GM18511 (cell line): Measurements from ENCODE around the gene CCDC201.
"Not testable (repeated sequence)": the region's sequence is repeated elsewhere in the genome, so short reads cannot be mapped to it uniquely, and the experiment has no call there.

ENCODE experiments used
- ATAC-seq: cut with Tn5 transposase; IDR thresholded peaks from one replicate; pipeline ENCODE4 v1.9.1; 2021; ENCODE audit warnings: mild to moderate bottlenecking, moderate library complexity; ENCODE audit not compliant: unreplicated experiment

The CCDC201 gene

DNA sequence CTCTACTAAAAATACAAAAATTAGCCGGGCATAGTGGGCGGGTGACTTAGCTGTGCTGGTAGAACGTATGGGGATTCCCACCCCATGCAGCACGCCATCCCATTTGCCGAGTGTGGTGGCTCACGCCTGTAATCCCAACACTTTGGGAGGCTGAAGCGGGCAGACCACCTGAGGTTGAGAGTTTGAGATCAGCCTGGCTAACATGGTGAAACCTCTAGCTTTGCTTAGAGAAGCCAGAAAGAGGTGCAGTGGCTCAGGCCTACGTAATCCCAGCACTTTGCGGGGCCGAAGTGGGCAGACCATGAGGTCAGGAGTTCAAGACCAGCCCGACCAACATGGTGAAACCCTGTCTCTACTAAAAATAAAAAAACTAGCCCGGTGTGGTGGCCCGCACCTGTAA is 45.2 kb downstream of the CCDC201 start:
- not testable (repeated sequence) for ATAC-seq

DNA sequence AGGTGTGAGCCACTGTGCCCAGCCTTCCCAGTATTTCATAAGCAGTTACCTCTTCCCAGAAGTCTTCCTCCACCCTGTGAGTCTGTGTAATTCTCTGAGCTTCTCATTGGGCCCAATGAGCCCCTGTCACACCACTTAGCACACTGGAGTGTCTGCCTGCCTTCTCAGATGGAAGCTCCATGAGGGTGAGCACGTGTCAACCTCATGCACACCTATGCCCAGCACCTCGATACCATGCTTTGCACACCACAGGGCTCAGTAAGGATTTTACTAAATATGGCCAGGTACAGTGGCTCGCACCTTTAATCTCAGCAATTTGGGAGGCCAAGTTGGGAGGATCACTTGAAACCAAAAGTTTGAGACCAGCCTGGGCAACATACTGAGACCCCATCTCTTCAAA is 46.3 kb downstream of the CCDC201 start:
- not testable (repeated sequence) for ATAC-seq

DNA sequence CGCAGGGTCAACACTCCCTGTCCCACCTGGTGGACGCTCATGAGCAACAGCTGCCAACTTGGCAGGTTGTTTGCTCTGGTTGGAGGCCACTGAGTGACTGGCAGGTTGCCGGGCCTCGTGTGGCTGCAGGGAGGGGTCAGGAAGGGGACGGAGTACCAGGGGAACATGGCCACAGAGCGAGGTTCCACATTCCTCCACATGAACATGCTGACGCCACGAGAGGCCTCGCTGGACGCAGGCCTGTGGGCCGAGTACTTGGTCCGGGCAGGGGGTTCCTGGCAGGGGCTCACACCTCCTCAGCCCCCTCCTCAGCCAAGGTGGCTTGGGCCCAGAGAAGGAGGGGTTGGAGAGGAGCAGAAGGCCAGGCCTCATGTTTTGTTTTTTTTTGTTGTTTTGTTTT is 54.1 kb downstream of the CCDC201 start:
- ATAC-seq = not testable (repeated sequence)

DNA sequence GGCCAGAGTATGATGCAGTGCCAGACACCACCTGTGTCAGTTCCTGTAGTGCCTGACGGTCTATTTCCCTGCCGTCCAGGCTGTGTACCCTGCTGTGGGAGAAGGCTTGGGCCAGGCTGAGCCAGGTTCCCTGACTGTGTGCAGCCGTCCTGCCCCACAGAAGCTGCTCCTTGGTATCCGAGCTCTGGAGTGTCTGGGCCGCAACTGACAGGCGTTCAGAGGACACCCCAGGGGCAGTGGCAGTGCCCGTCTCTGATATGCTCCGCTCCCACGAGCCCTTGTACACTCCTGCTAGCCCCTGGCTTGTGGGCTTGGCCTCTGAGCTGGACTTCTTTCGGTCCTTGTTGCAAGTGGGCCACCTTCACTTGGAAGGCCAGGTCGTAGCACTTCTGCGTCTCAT is 55.0 kb downstream of the CCDC201 start:
- ATAC-seq = not testable (repeated sequence)

DNA sequence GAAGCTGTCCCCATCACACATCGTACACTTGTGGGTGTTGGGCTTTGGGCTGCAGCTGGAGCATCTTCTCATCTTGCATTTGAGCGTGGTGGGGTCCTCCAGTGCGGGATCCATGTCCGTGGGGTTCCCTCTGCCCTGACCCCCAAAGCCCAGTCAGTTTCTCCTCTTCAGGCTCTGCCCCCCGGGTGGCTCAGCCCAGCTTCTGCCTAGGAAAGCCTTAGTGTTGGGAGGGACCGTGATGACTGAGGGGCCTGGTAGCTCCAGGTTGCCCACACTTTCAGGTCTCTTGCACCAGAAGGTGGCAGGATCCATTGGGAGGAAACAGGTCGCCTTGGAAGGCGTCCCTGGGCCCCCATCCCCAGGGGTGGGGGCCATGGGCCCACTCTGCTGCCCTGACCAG is 55.9 kb downstream of the CCDC201 start:
- ATAC-seq = not testable (repeated sequence)

DNA sequence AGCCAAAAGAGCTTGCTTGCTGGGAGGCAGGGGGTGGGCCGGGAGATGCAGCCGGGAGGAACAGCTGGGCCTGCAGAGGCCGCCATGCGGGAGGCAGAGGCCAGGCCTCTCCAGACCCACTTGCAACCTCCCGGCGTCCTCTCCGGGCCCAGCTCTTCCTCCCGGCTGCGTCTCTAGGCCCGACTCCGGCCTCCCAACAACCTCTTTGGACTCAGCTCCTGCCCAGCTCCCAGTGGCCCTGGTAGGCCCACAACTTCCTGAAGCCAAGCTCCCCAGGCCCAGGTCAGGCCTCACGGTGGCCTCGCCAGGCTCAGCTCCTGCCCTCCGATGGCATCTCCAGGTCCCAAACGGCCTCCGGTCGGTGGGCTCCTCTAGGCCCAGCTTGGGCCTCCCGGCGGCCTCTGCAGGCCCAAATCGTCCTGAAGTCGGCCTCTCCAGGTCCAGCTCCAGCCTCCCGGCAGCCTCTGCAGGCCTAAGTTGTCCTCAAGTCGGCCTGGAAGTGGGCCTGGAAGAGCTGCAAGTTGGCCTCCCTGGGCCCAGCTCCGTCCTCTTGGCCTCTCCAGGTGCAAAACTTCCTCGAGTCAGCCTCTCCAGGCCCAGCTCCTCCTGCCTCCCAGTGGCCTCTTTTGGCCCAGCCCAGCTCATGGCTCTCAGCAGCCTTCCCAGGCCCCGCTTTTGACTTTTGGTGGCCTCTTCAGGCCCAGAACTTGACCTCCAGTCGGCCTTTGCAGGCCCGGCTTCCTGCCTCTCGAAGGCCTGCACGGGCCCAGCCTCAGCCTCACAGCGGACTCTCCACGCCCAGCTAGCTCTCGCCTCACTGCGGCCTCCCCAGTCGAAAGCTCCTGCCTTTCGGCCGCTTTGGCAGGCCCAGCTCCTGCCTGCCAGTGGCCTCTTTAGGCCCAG is 58.4 kb downstream of the CCDC201 start:
- not testable (repeated sequence) for ATAC-seq

DNA sequence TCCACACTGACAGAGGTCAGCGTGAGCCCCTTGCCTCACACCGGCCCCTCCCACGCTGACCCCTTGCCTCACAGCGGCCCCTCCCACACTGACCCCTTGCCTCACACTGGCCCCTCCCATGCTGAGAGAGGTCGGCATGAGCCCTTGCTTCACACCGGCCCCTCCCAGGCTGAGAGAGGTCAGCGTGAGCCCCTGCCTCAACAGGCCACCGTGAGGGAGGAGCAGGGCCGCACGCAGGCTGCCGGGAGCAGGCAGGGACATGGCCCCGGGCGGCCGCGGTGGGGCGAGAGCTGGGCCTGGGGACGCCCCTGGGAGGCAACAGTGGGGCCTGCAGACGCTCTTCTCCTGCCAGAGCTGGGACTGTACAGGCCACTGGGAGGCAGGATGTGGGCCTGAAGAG is 59.1 kb downstream of the CCDC201 start:
- ATAC-seq = not testable (repeated sequence)

DNA sequence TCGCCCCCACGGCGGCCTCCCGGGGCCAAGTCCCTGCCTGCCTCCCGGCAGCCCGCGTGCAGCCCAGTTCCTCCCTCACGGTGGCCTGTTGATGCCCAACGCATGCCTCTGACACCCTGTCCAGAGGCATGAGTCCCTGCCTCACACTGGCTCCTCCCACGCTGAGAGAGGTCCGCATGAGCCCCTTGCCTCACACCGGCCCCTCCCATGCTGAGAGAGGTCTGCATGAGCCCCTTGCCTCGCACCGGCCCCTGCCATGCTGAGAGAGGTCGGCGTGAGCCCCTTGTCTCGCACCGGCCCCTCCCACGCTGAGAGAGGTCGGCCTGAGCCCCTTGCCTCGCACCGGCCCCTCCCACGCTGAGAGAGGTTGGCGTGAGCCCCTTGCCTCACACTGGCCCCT is 59.9 kb downstream of the CCDC201 start:
- no peak for ATAC-seq

DNA sequence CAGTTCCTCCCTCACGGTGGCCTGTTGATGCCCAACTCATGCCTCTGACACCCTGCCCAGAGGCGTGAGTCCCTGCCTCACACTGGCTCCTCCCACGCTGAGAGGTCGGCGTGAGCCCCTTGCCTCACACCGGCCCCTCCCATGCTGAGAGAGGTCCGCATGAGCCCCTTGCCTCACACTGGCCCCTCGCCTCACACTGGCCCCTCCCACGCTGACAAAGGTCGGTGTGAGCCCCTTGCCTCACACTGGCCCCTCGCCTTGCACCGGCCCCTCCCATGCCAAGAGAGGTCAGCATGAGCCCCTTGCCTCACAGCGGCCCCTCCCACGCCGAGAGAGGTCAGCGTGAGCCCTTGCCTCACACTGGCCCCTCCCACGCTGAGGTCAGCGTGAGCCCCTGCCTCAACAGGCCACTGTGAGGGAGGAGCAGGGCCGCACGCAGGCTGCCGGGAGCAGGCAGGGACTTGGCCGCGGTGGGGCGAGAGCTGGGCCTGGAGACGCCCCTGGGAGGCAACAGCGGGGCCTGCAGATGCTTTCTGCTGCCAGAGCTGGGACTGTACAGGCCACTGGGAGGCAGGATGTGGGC is 61.1 kb downstream of the CCDC201 start:
- ATAC-seq = not testable (repeated sequence)

DNA sequence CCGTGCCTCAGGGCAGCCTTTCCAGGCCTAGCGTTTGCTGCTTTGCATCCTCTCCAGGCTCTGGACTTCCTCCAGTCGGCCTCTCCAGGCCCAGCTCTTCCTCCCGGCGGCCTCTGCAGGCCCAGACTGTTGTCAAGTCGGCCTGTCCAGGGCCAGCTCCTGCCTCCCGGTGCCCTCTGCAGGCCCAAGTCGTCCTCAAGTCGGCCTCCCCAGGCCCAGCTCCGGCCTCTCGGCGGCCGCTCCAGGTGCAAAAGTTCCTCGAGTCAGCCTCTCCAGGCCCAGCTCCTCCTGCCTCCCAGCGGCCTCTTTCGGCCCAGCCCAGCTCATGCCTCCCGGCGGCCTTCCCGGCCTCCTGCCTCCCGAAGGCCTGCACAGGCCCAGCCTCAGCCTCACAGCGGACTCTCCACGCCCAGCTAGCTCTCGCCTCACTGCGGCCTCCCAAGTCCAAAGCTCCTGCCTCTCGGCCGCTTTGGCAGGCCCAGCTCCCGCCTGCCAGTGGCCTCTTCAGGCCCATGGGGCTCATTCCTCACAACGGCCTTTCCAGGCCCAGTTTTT is 62.4 kb downstream of the CCDC201 start:
- ATAC-seq = not testable (repeated sequence)
